Measurements from ENCODE around the gene UBD.
A peak's percentile ranks its signal among the peaks of the same experiment; 100 is the strongest.

Gene UBD

GRCh38 chr6:29524444-29525310 is 34.9 kb downstream of the UBD start:
- peak; percentile 14 to 77 (median 58) for DNase-seq
- WGBS (ENCODE audit: insufficient coverage) = 40% methylated on average over 4 of the region's 7 CpGs

DNA sequence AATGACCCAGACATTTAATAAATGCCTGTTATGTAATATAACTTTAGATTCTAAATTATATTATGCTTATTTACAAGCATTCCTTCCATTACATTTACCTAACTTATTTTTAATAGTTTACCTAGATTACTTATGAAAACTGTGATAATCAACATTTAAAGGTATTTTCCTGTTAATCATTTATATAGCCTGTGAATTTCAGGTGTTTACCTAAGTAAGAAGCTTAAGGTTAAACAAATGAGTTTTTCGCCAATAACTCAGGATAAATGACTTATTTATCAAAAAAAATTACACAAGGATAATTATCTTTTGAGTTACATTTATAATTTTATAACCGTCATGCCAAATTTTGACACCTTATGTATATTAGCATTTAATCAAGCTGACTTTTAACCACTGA is 35.5 kb downstream of the UBD start:
- Histone ChIP-seq H3K36me3 (ENCODE audit: control insufficient read depth in 4 of 4, insufficient read depth in 4 of 4, low read length in 3 of 4) (no peaks in the 10 kb centered on the region), H3K4me1 (ENCODE audit: control extremely low read depth in 1 of 4, control insufficient read depth in 4 of 4, insufficient read depth in 4 of 4, low read length in 3 of 4) (peaks cover 0 to 25% (median 5%) of the 10 kb centered on the region in 4 experiments), H3K4me3 (ENCODE audit: control insufficient read depth in 1 of 7, extremely low read depth in 1 of 7, insufficient read depth in 4 of 7, low read depth in 2 of 7, low read length in 6 of 7) (no peak overlapping the region), H3K27me3 (replicated peaks in 2 of 5; ENCODE audit: control insufficient read depth in 4 of 5, insufficient read depth in 5 of 5, low read length in 4 of 5) (no peaks in the 10 kb centered on the region), H3K27ac (ENCODE audit: insufficient read depth in 1 of 2, low read depth in 1 of 2, low read length in 2 of 2, poor library complexity in 1 of 2, severe bottlenecking in 2 of 2) (no peak overlapping the region), H3K9me3 (ENCODE audit: control extremely low read depth in 1 of 5, control insufficient read depth in 4 of 5, insufficient read depth in 2 of 5, low read depth in 1 of 5, low read length in 4 of 5) (peaks cover 0 to 5% (median 0%) of the 10 kb centered on the region in 5 experiments)
- DNase-seq = no peak
- ChIA-PET CTCF (interaction anchor here (1.4 kb wide), 1 partner anchor 13 kb away, joined by 4 read pairs; no protein-coding TSS in a partner anchor), POLR2A (no interaction called here)
- WGBS (ENCODE audit: insufficient coverage) = no CpG with 5 or more reads among the region's 2 CpGs

More at GRCh38 chr6:29524444-29525310, 34.9 kb downstream of the UBD start:
- ChIA-PET CTCF (interaction anchor here (1.4 to 1.8 kb wide), 4 partner anchors 10 to 34 kb away, joined by 3 to 4 read pairs (median 4); no protein-coding TSS in a partner anchor), POLR2A (no interaction called here)
- peak overlapping the region in 1 of 7 experiments; percentile 1 for H3K4me3 ChIP-seq (ENCODE audit: control insufficient read depth in 1 of 7, extremely low read depth in 1 of 7, insufficient read depth in 4 of 7, low read depth in 2 of 7, low read length in 6 of 7)
- H3K27me3 ChIP-seq (replicated peaks in 2 of 5; ENCODE audit: control insufficient read depth in 4 of 5, insufficient read depth in 5 of 5, low read length in 4 of 5) = no peaks in the 10 kb centered on the region
- H3K4me1 ChIP-seq (ENCODE audit: control extremely low read depth in 1 of 4, control insufficient read depth in 4 of 4, insufficient read depth in 4 of 4, low read length in 3 of 4) = peaks cover 0 to 25% (median 5%) of the 10 kb centered on the region in 4 experiments
- H3K36me3 ChIP-seq (ENCODE audit: control insufficient read depth in 4 of 4, insufficient read depth in 4 of 4, low read length in 3 of 4) = no peaks in the 10 kb centered on the region
- no peak overlapping the region for H3K27ac ChIP-seq (ENCODE audit: insufficient read depth in 1 of 2, low read depth in 1 of 2, low read length in 2 of 2, poor library complexity in 1 of 2, severe bottlenecking in 2 of 2)
- peaks cover 0 to 5% (median 0%) of the 10 kb centered on the region in 5 experiments for H3K9me3 ChIP-seq (ENCODE audit: control extremely low read depth in 1 of 5, control insufficient read depth in 4 of 5, insufficient read depth in 2 of 5, low read depth in 1 of 5, low read length in 4 of 5)

GRCh38 chr6:29522227-29522626 is 37.3 kb downstream of the UBD start:
- CTCF ChIA-PET = no interaction called here
- 100% methylated on average over 1 of the region's 2 CpGs for WGBS (ENCODE audit: insufficient coverage)
- no peaks in the 10 kb centered on the region for H3K36me3 ChIP-seq (ENCODE audit: control insufficient read depth in 4 of 4, insufficient read depth in 4 of 4, low read length in 3 of 4)
- no peaks in the 10 kb centered on the region for H3K27me3 ChIP-seq (replicated peaks in 2 of 5; ENCODE audit: control insufficient read depth in 4 of 5, insufficient read depth in 5 of 5, low read length in 4 of 5)
- peaks cover 0 to 5% (median 0%) of the 10 kb centered on the region in 5 experiments for H3K9me3 ChIP-seq (ENCODE audit: control extremely low read depth in 1 of 5, control insufficient read depth in 4 of 5, insufficient read depth in 2 of 5, low read depth in 1 of 5, low read length in 4 of 5)
- H3K4me3 ChIP-seq (ENCODE audit: control insufficient read depth in 1 of 7, extremely low read depth in 1 of 7, insufficient read depth in 4 of 7, low read depth in 2 of 7, low read length in 6 of 7) = no peak overlapping the region
- no peak for DNase-seq
- H3K4me1 ChIP-seq (ENCODE audit: control extremely low read depth in 1 of 4, control insufficient read depth in 4 of 4, insufficient read depth in 4 of 4, low read length in 3 of 4) = peaks cover 0 to 22% (median 5%) of the 10 kb centered on the region in 4 experiments
- no peak overlapping the region for H3K27ac ChIP-seq (ENCODE audit: insufficient read depth in 1 of 2, low read depth in 1 of 2, low read length in 2 of 2, poor library complexity in 1 of 2, severe bottlenecking in 2 of 2)
- POLR2A ChIA-PET = no interaction called here

- peaks cover 0 to 21% (median 3%) of the 10 kb centered on the region in 4 experiments for H3K4me1 ChIP-seq (ENCODE audit: control extremely low read depth in 1 of 4, control insufficient read depth in 4 of 4, insufficient read depth in 4 of 4, low read length in 3 of 4)
- H3K4me3 ChIP-seq (ENCODE audit: control insufficient read depth in 1 of 7, extremely low read depth in 1 of 7, insufficient read depth in 4 of 7, low read depth in 2 of 7, low read length in 6 of 7) = no peak overlapping the region
- 82% methylated on average over 8 of the region's 8 CpGs for WGBS (ENCODE audit: insufficient coverage)
- ChIA-PET POLR2A (no interaction called here), CTCF (no interaction called here)
- H3K27me3 ChIP-seq (replicated peaks in 2 of 5; ENCODE audit: control insufficient read depth in 4 of 5, insufficient read depth in 5 of 5, low read length in 4 of 5) = no peaks in the 10 kb centered on the region
- H3K27ac ChIP-seq (ENCODE audit: insufficient read depth in 1 of 2, low read depth in 1 of 2, low read length in 2 of 2, poor library complexity in 1 of 2, severe bottlenecking in 2 of 2) = no peak overlapping the region
- H3K9me3 ChIP-seq (ENCODE audit: control extremely low read depth in 1 of 5, control insufficient read depth in 4 of 5, insufficient read depth in 2 of 5, low read depth in 1 of 5, low read length in 4 of 5) = peaks cover 0 to 5% (median 0%) of the 10 kb centered on the region in 5 experiments
- no peaks in the 10 kb centered on the region for H3K36me3 ChIP-seq (ENCODE audit: control insufficient read depth in 4 of 4, insufficient read depth in 4 of 4, low read length in 3 of 4)
- no peak for DNase-seq
Observed at GRCh38 chr6:29521006-29521680, 38.4 kb downstream of the UBD start.

- Histone ChIP-seq H3K4me3 (ENCODE audit: control insufficient read depth in 1 of 7, extremely low read depth in 1 of 7, insufficient read depth in 4 of 7, low read depth in 2 of 7, low read length in 6 of 7) (no peak overlapping the region), H3K27me3 (replicated peaks in 2 of 5; ENCODE audit: control insufficient read depth in 4 of 5, insufficient read depth in 5 of 5, low read length in 4 of 5) (no peaks in the 10 kb centered on the region), H3K4me1 (ENCODE audit: control extremely low read depth in 1 of 4, control insufficient read depth in 4 of 4, insufficient read depth in 4 of 4, low read length in 3 of 4) (peaks cover 0 to 23% (median 5%) of the 10 kb centered on the region in 4 experiments), H3K27ac (ENCODE audit: insufficient read depth in 1 of 2, low read depth in 1 of 2, low read length in 2 of 2, poor library complexity in 1 of 2, severe bottlenecking in 2 of 2) (no peak overlapping the region), H3K36me3 (ENCODE audit: control insufficient read depth in 4 of 4, insufficient read depth in 4 of 4, low read length in 3 of 4) (no peaks in the 10 kb centered on the region), H3K9me3 (ENCODE audit: control extremely low read depth in 1 of 5, control insufficient read depth in 4 of 5, insufficient read depth in 2 of 5, low read depth in 1 of 5, low read length in 4 of 5) (peaks cover 0 to 5% (median 0%) of the 10 kb centered on the region in 5 experiments)
- 98% methylated on average over 4 of the region's 4 CpGs for WGBS (ENCODE audit: insufficient coverage)
- no peak for DNase-seq
- POLR2A ChIA-PET = no interaction called here
- CTCF ChIA-PET = no interaction called here
Observed at GRCh38 chr6:29520232-29520631, 39.3 kb downstream of the UBD start.

GRCh38 chr6:29519291-29520010 is 40.1 kb downstream of the UBD start:
- no peak overlapping the region for H3K4me3 ChIP-seq (ENCODE audit: control insufficient read depth in 1 of 7, extremely low read depth in 1 of 7, insufficient read depth in 4 of 7, low read depth in 2 of 7, low read length in 6 of 7)
- CTCF ChIA-PET = interaction anchor here (0.7 kb wide), 1 partner anchor 70 kb away, joined by 3 read pairs; no protein-coding TSS in a partner anchor

More at GRCh38 chr6:29519291-29520010, 40.1 kb downstream of the UBD start:
- peaks cover 0 to 5% (median 0%) of the 10 kb centered on the region in 5 experiments for H3K9me3 ChIP-seq (ENCODE audit: control extremely low read depth in 1 of 5, control insufficient read depth in 4 of 5, insufficient read depth in 2 of 5, low read depth in 1 of 5, low read length in 4 of 5)
- WGBS (ENCODE audit: insufficient coverage) = 98% methylated on average over 5 of the region's 6 CpGs
- no peak for DNase-seq
- no peak overlapping the region for H3K27ac ChIP-seq (ENCODE audit: insufficient read depth in 1 of 2, low read depth in 1 of 2, low read length in 2 of 2, poor library complexity in 1 of 2, severe bottlenecking in 2 of 2)
- no peaks in the 10 kb centered on the region for H3K36me3 ChIP-seq (ENCODE audit: control insufficient read depth in 4 of 4, insufficient read depth in 4 of 4, low read length in 3 of 4)
- POLR2A ChIA-PET = no interaction called here
- peaks cover 0 to 17% (median 3%) of the 10 kb centered on the region in 4 experiments for H3K4me1 ChIP-seq (ENCODE audit: control extremely low read depth in 1 of 4, control insufficient read depth in 4 of 4, insufficient read depth in 4 of 4, low read length in 3 of 4)
- H3K27me3 ChIP-seq (replicated peaks in 2 of 5; ENCODE audit: control insufficient read depth in 4 of 5, insufficient read depth in 5 of 5, low read length in 4 of 5) = no peaks in the 10 kb centered on the region

Measured in common myeloid progenitor, CD34-positive (primary cell).